Measurements from ENCODE around the gene ST6GALNAC3. TPM values are rescaled to one million over a fixed set of nuclear protein-coding genes. Genes with fewer than 3 reads are reported as not detected.

The ST6GALNAC3 gene
- total RNA-seq, 1 experiment from 2014 or later: 0.82 TPM

- no peak for TF ChIP-seq CTCF (IDR thresholded peaks at IDR 0.05; ENCODE audit: unreplicated experiment)
- H3K9me3 Mint-ChIP-seq (ENCODE audit: unreplicated experiment): no peaks in the 10 kb centered on the region
- no peak overlapping the region for H3K4me3 Mint-ChIP-seq (ENCODE audit: unreplicated experiment)
- POLR2A ChIA-PET: no interaction called here
- no peak overlapping the region for H3K27ac Mint-ChIP-seq (ENCODE audit: low read depth, unreplicated experiment)
- H3K36me3 Mint-ChIP-seq (ENCODE audit: insufficient read depth, unreplicated experiment): no peaks in the 10 kb centered on the region
- intact Hi-C loops (cut with micrococcal nuclease): no loop called here
- H3K27me3 Mint-ChIP-seq (ENCODE audit: insufficient read depth, unreplicated experiment): peaks cover 15% of the 10 kb centered on the region
- CTCF ChIA-PET: no interaction called here
- no TSS peak for BruUV-seq (replicated peaks)
- no peaks in the 10 kb centered on the region for H3K4me1 Mint-ChIP-seq (ENCODE audit: insufficient read depth, unreplicated experiment)
- no peak for DNase-seq (ENCODE audit: unreplicated experiment)
These were observed 297.4 kb downstream of the ST6GALNAC3 start for GRCh38 chr1:76371941-76372340.

DNA sequence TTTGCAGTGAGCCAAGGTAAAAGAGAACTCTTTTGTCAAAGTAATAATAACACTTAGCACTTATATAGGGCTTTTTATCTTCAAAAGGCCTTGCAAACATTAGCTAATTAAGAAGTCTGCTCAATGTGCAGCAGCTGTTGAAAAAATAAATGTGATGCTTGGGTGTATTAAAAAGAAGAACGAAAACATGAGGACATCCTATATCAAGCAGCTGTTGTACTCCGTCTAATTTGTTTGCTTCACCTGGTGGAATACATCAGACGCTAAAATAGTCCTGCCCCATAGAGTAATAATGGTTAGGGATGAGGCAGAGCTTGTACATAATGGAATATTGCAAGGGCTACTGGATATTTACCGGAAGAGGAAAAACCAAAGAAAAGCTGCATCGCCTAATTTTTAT, 299.5 kb downstream of the ST6GALNAC3 start:
- no peak for DNase-seq (ENCODE audit: unreplicated experiment)
- no peak for TF ChIP-seq CTCF (IDR thresholded peaks at IDR 0.05; ENCODE audit: unreplicated experiment)
- BruUV-seq (replicated peaks): no TSS peak
- ChIA-PET POLR2A (no interaction called here), CTCF (interaction anchor here (0.8 kb wide), 1 partner anchor 575 kb away, joined by 3 read pairs; no protein-coding TSS in a partner anchor)
- H3K4me1 Mint-ChIP-seq (ENCODE audit: insufficient read depth, unreplicated experiment): no peaks in the 10 kb centered on the region
- intact Hi-C loops (cut with micrococcal nuclease): no loop called here
- no peak overlapping the region for H3K27ac Mint-ChIP-seq (ENCODE audit: low read depth, unreplicated experiment)
- no peak overlapping the region for H3K4me3 Mint-ChIP-seq (ENCODE audit: unreplicated experiment)
- H3K27me3 Mint-ChIP-seq (ENCODE audit: insufficient read depth, unreplicated experiment): peaks cover 10% of the 10 kb centered on the region
- H3K36me3 Mint-ChIP-seq (ENCODE audit: insufficient read depth, unreplicated experiment): no peaks in the 10 kb centered on the region
- peaks cover under 1% of the 10 kb centered on the region for H3K9me3 Mint-ChIP-seq (ENCODE audit: unreplicated experiment)

- H3K4me1 Mint-ChIP-seq (ENCODE audit: insufficient read depth, unreplicated experiment): no peaks in the 10 kb centered on the region
- peaks cover 5% of the 10 kb centered on the region for H3K9me3 Mint-ChIP-seq (ENCODE audit: unreplicated experiment)
- H3K27me3 Mint-ChIP-seq (ENCODE audit: insufficient read depth, unreplicated experiment): peaks cover 11% of the 10 kb centered on the region
- H3K27ac Mint-ChIP-seq (ENCODE audit: low read depth, unreplicated experiment): no peak overlapping the region
- CTCF ChIA-PET: no interaction called here
- peaks cover 3% of the 10 kb centered on the region for H3K36me3 Mint-ChIP-seq (ENCODE audit: insufficient read depth, unreplicated experiment)
- no peak overlapping the region for H3K4me3 Mint-ChIP-seq (ENCODE audit: unreplicated experiment)
- BruUV-seq (replicated peaks): no TSS peak
- DNase-seq (ENCODE audit: unreplicated experiment): no peak
- no peak for TF ChIP-seq CTCF (IDR thresholded peaks at IDR 0.05; ENCODE audit: unreplicated experiment)
- POLR2A ChIA-PET: no interaction called here
- intact Hi-C loops (cut with micrococcal nuclease): no loop called here
These were observed 302.7 kb downstream of the ST6GALNAC3 start for GRCh38 chr1:76377247-76377646.

DNA sequence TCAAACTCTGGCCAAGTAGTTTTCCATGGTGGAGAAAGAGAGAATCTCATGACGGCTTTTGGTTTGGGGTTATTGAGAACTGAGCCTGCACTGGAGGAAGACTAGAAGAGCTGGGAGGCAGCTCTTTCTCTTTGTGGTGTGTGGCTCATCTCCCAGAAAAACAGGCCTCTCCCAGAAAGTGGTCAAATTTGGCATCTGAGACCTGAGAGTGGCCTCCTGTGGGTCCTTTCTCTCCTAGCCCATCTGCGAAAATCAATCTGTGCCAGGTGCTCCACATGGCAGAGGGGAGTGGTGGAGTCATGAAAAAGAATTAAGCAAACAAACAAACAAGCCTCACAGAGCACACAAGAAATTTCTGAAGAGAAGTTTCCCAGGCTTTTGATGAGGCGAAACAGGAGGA, 305.0 kb downstream of the ST6GALNAC3 start:
- POLR2A ChIA-PET: interaction anchor here (1.5 kb wide), 1 partner anchor 15 kb away, joined by 3 read pairs; no protein-coding TSS in a partner anchor
- Mint-ChIP-seq H3K9me3 (ENCODE audit: unreplicated experiment) (peaks cover 5% of the 10 kb centered on the region), H3K36me3 (ENCODE audit: insufficient read depth, unreplicated experiment) (peaks cover 6% of the 10 kb centered on the region), H3K4me3 (ENCODE audit: unreplicated experiment) (no peak overlapping the region), H3K4me1 (ENCODE audit: insufficient read depth, unreplicated experiment) (no peaks in the 10 kb centered on the region), H3K27me3 (ENCODE audit: insufficient read depth, unreplicated experiment) (peaks cover 12% of the 10 kb centered on the region), H3K27ac (ENCODE audit: low read depth, unreplicated experiment) (no peak overlapping the region)
- no TSS peak for BruUV-seq (replicated peaks)
- no peak for TF ChIP-seq CTCF (IDR thresholded peaks at IDR 0.05; ENCODE audit: unreplicated experiment)
- no peak for DNase-seq (ENCODE audit: unreplicated experiment)
- intact Hi-C loops (cut with micrococcal nuclease): no loop called here
- CTCF ChIA-PET: interaction anchor here (0.7 kb wide), 1 partner anchor 518 kb away, joined by 3 read pairs; no protein-coding TSS in a partner anchor

Measured in MCF 10A (cell line).